ENCODE measurements around the gene MAP7.
"Not testable (repeated sequence)": the region's sequence is repeated elsewhere in the genome, so short reads cannot be mapped to it uniquely, and the experiment has no call there.

Gene MAP7

DNA sequence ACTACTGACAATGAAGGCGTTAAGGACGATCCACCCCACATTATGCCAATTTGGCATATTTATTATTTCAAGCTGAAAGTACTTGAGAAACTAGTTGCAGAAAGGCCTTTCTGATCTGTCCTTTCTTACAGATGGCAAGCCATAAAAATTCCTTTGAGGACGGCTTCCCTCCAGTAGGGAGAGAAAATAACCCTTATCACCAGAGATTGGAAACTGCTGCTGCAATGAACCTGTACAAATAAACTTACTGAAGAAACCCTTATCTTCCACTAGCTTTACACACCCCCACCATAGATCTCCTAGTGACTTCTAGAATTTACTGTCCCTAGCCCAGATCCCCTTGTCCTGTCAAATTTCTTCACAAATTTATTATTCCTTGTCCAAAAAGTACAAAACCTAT, 105.2 kb downstream of the MAP7 start:
- DNase-seq (ENCODE audit: low read depth, low spot score) = no peak
- no peak overlapping the region for H3K4me3 ChIP-seq (ENCODE audit: low read length)

DNA sequence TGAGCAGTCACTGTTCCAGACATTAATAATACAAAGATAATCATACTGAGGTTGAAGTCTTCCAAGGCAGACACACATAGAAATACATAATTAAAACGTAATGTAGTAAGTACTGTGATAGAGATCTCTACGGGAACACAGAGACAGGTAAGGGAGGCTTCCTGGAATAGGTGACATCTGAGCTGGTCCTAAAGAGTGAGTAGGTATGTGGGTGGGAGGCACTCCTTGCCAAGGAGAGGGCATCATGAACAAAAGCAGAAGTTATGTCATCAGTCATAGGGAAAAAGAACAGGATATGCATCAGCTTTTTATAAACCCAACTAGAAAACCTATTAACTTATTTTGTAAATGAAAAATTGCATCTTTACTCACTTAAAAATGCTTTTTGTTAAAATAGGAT, 110.0 kb downstream of the MAP7 start:
- no peak overlapping the region for H3K4me3 ChIP-seq (ENCODE audit: low read length)
- no peak for DNase-seq (ENCODE audit: low read depth, low spot score)

DNA sequence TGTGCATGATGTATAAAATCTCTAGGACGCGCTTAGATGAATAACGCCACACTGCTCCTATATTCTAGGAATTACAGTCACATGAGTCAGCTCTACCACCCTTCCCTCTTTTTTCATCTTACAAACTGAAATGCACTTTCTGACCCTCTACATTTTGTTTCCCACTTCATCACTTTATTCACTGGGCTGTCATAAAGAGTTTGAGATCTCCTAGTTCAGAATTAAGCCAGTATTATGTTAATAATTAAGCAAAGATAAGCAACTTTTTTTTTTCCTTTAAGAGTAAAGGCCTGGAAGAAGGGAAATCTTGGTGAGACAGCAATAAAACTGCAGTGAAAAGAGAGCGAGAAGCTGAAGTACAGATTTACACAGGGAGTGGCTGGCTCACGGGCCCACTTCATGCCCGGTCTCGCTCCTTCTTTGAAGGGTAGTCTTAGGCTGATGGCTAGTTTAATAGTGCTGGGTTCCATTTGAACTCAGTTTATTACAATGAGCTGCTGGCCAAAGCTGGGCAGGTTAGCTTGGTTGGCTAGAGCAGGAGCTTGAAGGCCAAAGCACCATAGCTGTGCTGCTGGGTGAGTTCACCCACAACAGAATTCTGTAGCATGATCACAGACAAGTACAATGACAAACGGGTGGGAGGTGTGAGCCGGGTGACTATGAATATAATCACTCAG, 110.6 kb downstream of the MAP7 start:
- DNase-seq (ENCODE audit: low read depth, low spot score) = no peak

DNA sequence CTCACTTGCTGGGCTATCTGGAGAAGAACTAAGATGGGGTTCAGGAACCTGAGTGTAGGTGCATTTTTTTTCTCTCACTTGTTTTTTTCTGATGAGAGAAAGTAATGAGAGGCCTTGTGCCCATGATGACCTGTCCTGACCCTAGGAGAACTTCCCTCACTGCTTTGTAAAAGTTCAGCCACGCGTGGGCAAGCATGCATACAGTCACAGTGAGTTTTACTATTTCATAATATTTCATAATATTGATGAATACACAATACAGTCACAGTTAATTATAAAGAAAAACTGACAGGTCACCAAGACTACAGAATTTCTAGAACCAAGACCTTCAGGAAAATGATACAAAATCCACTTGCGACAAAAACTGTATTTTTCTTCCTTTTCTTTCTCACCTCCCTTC, 111.8 kb downstream of the MAP7 start:
- H3K4me3 ChIP-seq (ENCODE audit: low read length) = no peak overlapping the region
- no peak for DNase-seq (ENCODE audit: low read depth, low spot score)

More for the DNA sequence above, 110.6 kb downstream of the MAP7 start:
- no peak overlapping the region for H3K4me3 ChIP-seq (ENCODE audit: low read length)

DNA sequence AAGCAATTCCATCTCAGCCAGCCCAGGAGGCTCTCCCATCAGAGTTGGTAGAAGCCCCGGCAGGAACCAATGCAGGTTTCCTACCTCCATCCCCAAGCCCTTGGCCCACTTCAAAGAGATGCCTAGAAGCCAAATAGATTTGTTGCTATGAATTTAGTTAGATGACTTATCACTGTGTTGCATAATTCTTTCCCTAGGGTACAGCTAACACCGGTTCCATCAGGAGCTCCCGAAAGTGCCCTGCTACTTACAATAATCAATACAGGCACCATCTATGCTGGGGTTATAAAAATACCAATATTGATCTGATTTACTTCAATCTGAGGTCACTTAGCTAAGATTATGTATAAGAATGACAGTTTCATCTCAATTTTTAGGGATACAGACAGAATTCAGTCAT, 113.0 kb downstream of the MAP7 start:
- DNase-seq (ENCODE audit: low read depth, low spot score) = no peak
- no peak overlapping the region for H3K4me3 ChIP-seq (ENCODE audit: low read length)

DNA sequence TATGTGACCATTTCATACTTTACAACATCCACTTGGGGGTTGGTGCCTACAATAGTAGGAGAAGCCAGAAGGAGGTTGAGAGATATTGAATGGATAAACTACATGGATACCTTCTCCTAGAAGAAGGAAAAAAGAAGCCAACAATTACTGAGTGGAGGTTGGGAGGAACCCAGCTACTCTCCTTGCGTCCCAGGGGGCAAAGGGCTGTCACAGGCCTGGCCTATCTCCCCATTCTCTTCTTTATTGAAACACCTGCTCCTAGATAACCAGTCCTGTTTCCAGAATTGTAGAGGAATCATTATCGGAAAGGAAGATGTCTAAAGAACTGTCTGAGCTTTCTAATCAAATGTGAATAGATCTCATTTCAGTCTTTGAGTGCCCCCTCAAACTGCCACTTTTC, 115.1 kb downstream of the MAP7 start:
- no peak overlapping the region for H3K4me3 ChIP-seq (ENCODE audit: low read length)
- no peak for DNase-seq (ENCODE audit: low read depth, low spot score)

DNA sequence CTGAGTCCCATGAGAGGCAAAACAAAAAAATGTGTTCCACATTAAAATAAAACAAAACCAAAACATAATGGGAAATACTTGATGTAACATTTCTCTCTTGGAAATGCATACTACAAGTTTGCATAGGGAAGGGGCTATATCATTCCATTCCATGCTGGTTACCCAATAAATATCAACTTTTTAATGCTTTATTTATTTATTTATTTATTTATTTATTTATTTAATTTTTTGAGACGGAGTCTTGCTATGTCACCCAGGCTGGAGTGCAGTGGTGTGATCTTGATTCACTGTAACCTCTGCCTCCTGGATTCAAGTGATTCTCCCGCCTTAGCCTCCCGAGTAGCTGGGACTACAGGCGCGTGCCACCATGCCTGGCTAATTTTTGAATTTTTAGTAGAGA, 118.9 kb downstream of the MAP7 start:
- DNase-seq (ENCODE audit: low read depth, low spot score); H3K4me3 ChIP-seq (ENCODE audit: low read length): not testable (repeated sequence)

DNA sequence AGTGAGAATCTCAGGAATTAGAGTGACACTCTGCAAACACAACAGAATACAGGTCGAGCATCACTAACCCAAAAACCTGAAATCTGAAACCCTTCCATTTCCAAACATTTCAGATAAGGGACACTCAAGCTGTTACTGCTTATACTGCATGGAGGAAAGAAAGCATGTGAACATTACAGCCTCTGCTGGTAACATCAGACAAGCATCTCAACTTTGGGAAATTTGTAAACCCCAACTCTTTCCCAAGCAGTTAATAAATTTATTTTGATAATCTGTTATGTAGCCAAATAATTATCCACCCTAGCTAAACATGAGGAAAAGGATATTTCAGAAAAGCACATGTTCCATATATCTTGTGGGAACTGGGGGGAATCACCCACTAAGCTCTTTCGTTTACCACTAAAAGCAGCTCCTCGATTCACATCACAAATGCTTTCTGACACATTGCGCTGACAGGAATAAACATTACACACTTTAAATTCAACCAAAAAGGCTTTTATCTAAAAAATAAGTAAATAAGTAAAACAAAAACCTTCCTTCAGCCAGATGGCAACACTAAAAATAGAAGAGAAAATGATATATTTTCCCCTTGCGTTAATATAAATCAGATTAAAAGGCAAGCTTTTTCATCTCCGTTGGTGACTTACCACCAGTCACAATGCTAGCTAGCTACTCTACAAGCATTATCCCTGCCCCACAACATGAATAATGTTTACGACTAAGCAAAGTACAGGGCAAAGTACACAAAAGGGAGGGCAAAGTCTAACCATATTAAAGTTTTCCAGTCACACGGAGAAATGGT, 120.8 kb downstream of the MAP7 start:
- no peak overlapping the region for H3K4me3 ChIP-seq (ENCODE audit: low read length)
- no peak for DNase-seq (ENCODE audit: low read depth, low spot score)

DNA sequence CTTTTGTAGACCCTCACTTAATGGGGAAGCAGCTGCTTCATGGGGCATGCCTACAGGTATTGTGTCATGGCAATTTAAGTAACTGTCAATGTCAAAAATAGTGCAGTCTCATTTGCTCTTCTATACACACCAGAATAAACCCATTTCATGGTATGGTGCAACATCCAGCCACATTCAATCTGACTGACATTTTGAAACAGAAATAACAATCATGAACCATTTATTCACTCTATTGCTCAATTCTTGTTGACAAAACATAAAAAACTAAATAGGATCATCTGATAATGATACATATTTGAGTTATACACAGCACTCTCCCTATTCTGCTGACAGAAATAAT, 122.9 kb downstream of the MAP7 start:
- DNase-seq (ENCODE audit: low read depth, low spot score) = no peak
- no peak overlapping the region for H3K4me3 ChIP-seq (ENCODE audit: low read length)

DNA sequence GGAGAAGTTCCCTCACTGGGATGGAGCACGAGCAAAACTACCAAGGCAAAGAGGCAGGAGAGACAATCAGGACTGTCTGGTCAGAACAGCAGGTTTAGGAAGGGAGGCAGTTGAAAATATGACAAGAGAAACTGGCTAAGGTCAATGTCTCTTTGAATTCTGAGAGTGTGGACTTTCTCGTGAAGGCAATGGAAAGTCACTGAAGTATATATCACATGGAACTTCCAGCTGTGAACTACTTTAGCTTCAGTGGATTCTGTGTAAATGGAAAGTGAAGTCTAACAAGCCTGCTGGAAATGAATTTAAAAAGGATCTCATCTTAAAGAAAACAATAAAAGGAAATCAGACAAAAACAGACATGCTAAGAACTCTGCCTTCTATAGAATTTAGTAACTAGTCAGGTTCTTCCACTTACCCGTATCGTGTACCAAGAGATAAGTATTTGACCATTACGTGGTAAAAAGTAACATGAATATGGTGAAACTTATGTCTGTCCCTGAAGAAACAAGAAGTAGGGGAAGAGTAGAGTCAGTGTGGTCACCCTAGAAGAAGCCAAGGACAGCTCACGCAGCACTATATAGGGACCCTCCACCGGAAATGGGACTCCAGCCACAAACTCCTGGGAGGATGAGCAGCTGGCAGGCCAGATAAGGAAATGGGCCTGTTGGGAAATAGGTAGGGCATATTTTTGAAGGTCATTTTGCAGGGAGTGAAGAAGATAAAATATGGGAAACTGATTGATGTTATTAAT, 123.4 kb downstream of the MAP7 start:
- DNase-seq (ENCODE audit: low read depth, low spot score) = no peak
- H3K4me3 ChIP-seq (ENCODE audit: low read length) = no peak overlapping the region

DNA sequence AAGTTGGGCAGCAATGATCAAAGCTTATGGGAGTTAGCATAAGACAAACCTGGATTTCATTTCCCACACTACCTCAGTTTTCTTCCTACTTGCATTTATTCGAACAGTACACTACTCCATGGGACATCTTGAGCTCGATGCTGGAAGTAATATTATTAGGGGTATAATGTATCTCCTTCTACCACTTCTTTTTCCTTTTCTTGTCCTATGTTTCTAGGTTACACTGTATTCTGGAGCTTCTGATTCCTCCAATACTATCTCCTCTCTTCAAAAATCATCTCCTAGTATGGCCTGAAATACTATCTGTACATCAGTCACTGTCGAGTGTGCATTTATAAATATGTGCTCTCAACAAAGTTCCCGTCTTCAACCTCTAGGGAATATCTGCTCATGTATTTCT, 124.4 kb downstream of the MAP7 start:
- no peak overlapping the region for H3K4me3 ChIP-seq (ENCODE audit: low read length)
- DNase-seq (ENCODE audit: low read depth, low spot score) = no peak

DNA sequence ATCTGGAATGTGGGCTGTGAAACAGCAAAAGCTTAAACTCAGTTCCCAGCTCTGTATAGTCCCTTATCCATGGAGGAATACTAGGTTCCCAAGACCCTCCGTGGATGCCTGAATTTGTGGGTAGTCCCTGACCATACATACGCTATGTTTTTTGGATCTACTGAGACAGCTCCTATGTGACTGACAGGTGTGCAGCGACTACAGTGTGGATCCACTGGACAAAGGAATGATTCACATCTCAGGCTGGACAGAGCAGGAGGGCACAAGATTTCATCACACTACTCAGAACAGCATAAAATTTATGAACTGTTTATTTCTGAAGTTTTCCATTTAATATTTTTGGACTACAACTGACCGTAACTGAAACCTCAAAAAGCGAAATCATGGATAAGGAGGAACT, 125.3 kb downstream of the MAP7 start:
- DNase-seq (ENCODE audit: low read depth, low spot score) = no peak
- H3K4me3 ChIP-seq (ENCODE audit: low read length) = no peak overlapping the region

DNA sequence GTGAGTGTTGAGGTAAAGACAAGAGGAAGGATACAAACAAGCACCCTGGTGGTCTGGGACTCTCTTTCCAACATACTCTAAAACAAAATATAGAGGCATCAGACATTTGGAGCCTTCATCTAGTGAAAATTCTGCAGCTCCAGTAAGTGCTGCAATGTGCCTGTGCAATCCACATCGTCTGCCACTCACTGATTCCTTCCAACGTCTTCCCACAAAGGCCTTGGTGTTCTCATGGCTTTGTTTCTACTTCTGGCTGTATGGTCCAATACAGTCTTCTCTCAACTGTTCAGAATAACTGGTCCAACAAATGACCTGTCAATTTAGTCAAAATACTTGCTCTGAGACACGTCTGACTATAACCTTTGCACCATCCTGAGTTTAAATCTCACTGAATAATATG, 125.8 kb downstream of the MAP7 start:
- DNase-seq (ENCODE audit: low read depth, low spot score) = no peak
- no peak overlapping the region for H3K4me3 ChIP-seq (ENCODE audit: low read length)

DNA sequence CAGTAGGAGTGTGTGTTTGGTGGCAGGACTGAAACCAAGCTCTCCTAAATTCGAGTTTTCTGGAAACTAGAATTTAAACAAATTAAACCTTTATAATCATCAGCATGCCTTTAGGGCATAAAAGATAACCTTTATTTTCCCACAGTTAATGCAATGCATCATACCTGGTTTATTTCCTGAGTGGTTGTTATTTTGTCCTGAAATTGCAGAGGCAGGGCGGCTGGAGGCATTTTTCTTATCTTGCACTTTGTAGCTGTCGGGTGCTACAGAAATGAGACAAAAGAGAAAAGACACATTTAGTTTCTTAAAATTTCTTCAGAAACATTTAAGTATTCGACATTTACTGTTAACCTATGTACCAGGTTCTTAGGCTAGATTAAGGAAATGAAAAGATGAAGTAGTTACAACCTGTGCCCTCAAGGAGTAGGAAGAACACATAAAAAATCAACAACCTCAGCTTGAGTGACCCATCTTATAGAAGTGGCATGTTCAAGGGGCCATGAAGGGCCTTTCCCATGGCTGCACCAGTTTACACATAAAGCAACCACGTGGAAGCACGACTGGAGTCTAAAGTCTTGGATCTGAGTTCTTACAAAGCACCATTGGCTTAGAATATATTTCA, 128.6 kb downstream of the MAP7 start:
- no peak for DNase-seq (ENCODE audit: low read depth, low spot score)
- H3K4me3 ChIP-seq (ENCODE audit: low read length) = no peak overlapping the region

DNA sequence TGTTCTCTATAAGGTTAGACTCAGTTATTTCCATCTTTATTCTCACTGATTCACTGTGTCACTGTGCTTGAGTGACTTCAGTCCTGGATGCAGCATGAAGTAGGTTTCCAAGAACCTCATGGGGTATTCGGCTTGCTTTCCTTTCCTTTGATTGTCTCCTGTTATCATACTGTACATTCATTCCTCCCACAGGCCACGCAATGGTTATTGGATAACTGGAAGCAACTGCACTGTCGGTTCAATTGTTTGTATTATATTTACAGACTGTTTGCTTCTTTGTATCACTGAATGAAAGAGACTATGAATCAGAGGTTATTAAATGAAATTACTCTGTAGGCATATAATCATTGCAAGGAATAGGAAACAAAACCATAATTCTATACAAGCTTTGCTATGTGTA, 129.4 kb downstream of the MAP7 start:
- H3K4me3 ChIP-seq (ENCODE audit: low read length) = no peak overlapping the region
- no peak for DNase-seq (ENCODE audit: low read depth, low spot score)

DNA sequence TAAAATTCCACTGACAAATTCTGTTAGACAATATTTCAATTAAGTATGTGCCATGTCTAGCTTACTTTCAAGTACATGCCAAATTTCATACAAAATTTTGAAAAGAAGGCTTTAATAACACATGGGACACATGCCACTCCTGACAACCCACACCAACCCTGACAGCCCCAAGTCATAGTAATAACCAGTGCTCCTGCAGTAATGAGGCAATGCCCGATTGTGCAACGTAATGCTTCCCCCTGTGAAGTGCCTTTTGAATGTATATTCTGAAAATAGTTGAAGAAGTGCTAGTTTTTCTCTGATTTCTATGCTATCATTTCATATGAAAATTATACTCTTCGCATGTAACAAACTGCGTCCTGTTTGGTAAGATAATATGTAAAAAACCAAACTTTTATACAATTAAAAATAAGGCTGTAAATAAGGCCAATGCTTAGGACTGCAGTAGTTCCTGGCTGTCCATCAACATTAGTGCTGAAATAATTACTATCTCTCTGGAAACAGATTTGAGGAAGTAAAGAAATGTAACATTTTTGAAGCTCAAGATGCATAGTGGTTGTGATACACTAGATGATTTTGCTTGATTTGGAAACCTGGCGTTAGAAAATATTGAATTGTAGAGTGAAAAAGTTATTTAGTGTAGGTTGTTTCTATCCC, 134.7 kb downstream of the MAP7 start:
- DNase-seq (ENCODE audit: low read depth, low spot score) = no peak
- no peak overlapping the region for H3K4me3 ChIP-seq (ENCODE audit: low read length)

DNA sequence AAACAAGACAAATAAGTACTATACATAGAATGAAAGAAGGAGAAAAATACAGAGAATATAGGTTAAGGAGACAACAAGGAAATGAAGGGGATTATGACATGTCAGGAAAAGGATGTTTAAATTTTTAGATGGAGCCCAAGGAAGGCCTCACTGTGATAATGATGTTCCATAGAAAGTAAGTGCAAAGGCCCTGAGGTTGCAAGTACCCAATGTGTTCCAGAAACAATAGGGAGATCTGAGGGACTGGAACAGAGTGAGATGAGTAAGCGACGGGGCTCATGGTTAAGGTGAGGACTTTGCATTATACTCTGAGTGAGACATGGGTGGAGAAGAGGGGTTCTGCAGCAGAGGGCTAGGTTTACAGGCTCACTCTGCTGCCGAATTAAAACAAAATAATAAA, 137.8 kb downstream of the MAP7 start:
- no peak overlapping the region for H3K4me3 ChIP-seq (ENCODE audit: low read length)
- no peak for DNase-seq (ENCODE audit: low read depth, low spot score)

DNA sequence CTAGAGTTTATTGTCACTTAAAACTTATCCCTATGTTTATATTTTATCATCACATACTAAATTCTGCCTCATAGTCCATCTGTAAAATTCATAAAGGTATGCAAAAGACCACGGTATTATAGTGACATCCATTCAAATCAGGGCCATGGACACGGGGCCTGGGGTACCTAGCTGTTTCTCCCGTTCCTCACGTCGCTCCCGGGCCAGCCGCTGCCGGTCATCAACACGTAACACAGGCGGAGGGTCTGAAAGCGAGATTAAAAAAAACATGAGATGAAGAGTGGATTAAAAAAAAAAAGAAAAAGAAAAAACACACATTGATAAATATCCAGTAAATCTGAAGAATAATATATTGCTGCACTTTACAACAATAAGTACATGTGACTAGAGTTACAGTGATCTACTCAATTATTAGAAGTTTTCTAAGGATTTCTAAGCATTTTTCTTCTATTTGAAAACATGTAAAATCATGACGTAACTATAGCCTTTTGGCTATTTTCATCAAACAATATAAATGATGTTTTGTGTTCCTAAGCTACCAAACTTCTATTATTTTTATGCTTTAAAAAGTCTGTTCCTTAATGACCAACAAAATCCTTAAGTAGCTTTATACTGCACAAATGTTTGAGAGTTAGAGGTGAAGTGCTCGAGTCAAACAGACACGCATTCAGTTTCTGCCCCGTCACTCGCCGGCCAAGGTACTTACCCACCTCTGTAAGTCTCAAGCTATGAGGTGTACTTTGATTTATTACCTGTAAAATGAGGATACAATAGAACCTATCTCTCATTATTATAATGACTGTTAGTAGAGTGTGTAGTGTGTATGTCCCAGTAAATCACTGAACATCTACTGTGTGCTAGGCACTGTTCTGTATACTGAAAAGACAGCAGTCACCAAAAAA, 138.5 kb downstream of the MAP7 start:
- H3K4me3 ChIP-seq (ENCODE audit: low read length) = no peak overlapping the region
- no peak for DNase-seq (ENCODE audit: low read depth, low spot score)

DNA sequence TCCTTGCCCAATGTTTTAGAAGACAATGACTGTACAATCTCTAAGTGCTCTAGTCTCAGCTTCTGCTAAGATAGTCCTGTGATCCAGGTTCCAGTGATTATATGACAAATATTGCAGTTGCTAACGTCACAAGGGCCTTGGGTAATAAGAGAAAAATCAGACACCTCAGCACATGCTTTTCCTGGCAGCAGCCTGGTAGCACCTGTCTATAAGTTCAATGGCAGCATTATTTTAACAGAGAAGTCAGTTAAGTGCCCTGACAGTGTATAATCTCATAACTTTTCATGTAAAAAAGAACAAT, 139.2 kb downstream of the MAP7 start:
- DNase-seq (ENCODE audit: low read depth, low spot score) = no peak
- H3K4me3 ChIP-seq (ENCODE audit: low read length) = no peak overlapping the region
